K562 (cell line): Measurements from ENCODE around the gene LEUTX.

Source experiments
- CCAR2 ChIP-seq: fragments of 200-400 bp; formaldehyde crosslinking; IDR thresholded peaks from 2 replicates; pipeline ENCODE4 v1.6.1; 2017; ENCODE audit warnings: mild to moderate bottlenecking, low read depth, low read length
- ELF1 ChIP-seq: fragments of 200-800 bp; sonication (Bioruptor generic); IDR thresholded peaks from 2 replicates; pipeline ENCODE4 v1.6.1; 2016; ENCODE audit warnings: missing genetic modification characterization, missing compliant biosample characterization
- MXI1 ChIP-seq: IDR thresholded peaks from 2 replicates; pipeline ENCODE4 v1.6.1; 2011; ENCODE audit warnings: low read depth, mild to moderate bottlenecking, improper control_type of control experiment, low read length
- NFIC ChIP-seq: fragments of 450-650 bp; IDR thresholded peaks from 2 replicates; pipeline ENCODE4 v1.6.1; 2017; ENCODE audit warnings: mild to moderate bottlenecking, inconsistent platforms
- SMC3 ChIP-seq: conservative IDR thresholded peaks from 2 replicates; pipeline ENCODE4 v1.6.1; 2011; ENCODE audit warnings: low read depth, low read length, improper control_type of control experiment; ENCODE audit not compliant: insufficient read depth
- TF ChIP-seq, protein P1 (sequence below), 3 experiments: IDR thresholded peaks in 2 of 3; conservative IDR thresholded peaks in 1 of 3; 2 replicates each; pipeline ENCODE4 v1.5.1; 2011 to 2012; ENCODE audit warnings: low read length in 3 of 3, mild to moderate bottlenecking in 3 of 3, control low read depth in 2 of 3, improper control_type of control experiment in 1 of 3, inconsistent platforms in 1 of 3, low read depth in 1 of 3, mixed read lengths in 1 of 3, moderate library complexity in 1 of 3; ENCODE audit not compliant: insufficient read depth in 2 of 3

DNA sequence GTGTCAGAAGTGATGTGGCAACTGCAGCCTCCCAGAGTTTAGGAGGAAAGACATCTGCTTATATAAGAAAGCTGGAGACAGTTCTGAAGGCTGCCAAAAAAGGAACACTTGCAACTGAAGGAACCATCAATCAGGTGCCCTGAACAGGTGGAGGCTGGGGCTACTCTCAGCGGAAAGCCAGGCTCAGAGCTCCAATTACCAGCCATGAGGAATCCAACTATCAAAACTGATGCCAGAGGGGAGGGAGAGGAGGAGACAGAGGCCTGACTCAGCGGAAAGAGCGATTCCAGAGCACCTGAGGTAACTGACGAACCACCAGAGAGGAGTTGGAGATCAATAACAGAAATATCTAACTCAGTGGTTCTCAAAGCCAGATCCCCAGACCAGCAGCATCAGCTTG is 24.3 kb downstream of the LEUTX start:
- TF ChIP-seq ELF1 (tag) (no peak), NFIC (no peak), CCAR2 (no peak), SMC3 (no peak), MXI1 (no peak)
- TF ChIP-seq, protein P1, sequence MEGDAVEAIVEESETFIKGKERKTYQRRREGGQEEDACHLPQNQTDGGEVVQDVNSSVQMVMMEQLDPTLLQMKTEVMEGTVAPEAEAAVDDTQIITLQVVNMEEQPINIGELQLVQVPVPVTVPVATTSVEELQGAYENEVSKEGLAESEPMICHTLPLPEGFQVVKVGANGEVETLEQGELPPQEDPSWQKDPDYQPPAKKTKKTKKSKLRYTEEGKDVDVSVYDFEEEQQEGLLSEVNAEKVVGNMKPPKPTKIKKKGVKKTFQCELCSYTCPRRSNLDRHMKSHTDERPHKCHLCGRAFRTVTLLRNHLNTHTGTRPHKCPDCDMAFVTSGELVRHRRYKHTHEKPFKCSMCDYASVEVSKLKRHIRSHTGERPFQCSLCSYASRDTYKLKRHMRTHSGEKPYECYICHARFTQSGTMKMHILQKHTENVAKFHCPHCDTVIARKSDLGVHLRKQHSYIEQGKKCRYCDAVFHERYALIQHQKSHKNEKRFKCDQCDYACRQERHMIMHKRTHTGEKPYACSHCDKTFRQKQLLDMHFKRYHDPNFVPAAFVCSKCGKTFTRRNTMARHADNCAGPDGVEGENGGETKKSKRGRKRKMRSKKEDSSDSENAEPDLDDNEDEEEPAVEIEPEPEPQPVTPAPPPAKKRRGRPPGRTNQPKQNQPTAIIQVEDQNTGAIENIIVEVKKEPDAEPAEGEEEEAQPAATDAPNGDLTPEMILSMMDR (IDR thresholded peaks at IDR 0.05 in 2 of 3, conservative IDR thresholded peaks at IDR 0.05 in 1 of 3; ENCODE audit: insufficient read depth in 2 of 3, low read depth in 1 of 3, low read length in 3 of 3): no peak
